DND-41 (cell line): ENCODE measurements around the gene IRF5.

ENCODE experiments used
- CTCF ChIP-seq: IDR thresholded peaks from 2 replicates; pipeline ENCODE4 v1.5.1; 2012; ENCODE audit warnings: borderline replicate concordance, low read length, moderate library complexity, mild to moderate bottlenecking; ENCODE audit not compliant: poor library complexity, severe bottlenecking; ENCODE audit errors: extremely low read depth
- EZH2 ChIP-seq: IDR thresholded peaks from 3 replicates; pipeline ENCODE4 v1.6.1; 2012; ENCODE audit warnings: borderline replicate concordance, low read depth, mild to moderate bottlenecking, moderate library complexity, low read length, inconsistent platforms; ENCODE audit not compliant: severe bottlenecking

DNA sequence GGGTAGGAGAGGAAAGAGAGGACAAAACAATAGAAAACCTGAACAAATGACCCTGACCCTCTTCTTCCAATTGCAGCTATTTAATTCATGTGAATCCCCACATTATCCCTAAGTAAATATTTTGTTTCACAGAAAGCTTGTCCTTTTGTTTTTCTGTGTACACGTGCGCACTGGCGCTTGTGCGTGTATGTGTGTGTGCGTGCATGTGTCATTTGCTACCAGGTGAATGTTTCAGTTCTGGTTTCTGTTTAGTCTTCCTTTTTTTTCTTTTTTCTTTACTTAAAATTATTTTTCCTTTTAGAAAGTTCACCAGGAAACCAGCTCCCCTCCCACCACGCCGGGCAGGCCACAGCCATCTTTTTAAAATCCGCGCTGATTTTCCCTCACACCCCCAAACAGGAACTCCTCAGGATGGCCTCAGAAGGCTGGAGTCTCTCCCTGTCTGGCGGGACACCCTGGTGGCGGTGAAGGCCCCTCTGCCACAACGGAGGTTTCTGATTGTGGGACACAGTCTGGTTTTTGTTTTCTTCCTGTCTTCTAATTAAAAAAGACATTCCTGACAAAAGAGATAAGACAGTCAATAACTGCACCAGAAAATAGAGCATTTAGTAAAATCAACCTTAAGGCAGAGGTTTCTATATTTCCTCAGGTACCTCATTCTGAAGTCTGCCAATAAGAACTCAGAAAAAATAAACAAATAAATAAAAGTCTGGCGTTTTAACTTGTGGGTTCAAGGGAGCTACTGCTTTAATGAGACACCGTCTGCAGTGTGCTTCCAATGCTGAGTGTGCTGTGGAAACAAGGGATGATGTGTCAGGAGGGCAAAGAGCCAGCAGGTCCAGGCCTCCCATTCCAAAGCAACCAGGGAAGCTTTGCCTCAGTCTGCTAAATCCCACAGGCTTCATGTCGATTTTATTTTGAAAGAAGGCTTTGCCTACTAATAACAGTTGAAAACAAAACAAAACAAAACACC lies 17.4 kb downstream of the IRF5 start:
- TF ChIP-seq EZH2 (no peak), CTCF (no peak)
